Mesodermal cell (in vitro differentiated cells): ENCODE results near the gene GRAMD1B.

Experiments
- H3K27ac ChIP-seq: 2 replicates; pipeline ENCODE4 v1.7.0; 2013; ENCODE audit warnings: mild to moderate bottlenecking, low read depth, low read length, moderate library complexity; ENCODE audit not compliant: severe bottlenecking
- H3K36me3 ChIP-seq: 2 replicates; pipeline ENCODE4 v1.7.1; 2013; ENCODE audit warnings: mild to moderate bottlenecking, low read length, moderate library complexity; ENCODE audit not compliant: control insufficient read depth, insufficient read depth
- H3K4me1 ChIP-seq: one replicate; pipeline ENCODE4 v1.7.1; 2013; ENCODE audit warnings: mild to moderate bottlenecking, low read length; ENCODE audit not compliant: insufficient read depth, control insufficient read depth, poor library complexity, severe bottlenecking
- H3K4me3 ChIP-seq: 2 replicates; pipeline ENCODE4 v1.7.0; 2013; ENCODE audit warnings: low read length, control low read depth, mild to moderate bottlenecking; ENCODE audit not compliant: insufficient read depth, poor library complexity, severe bottlenecking; ENCODE audit errors: extremely low read depth
- H3K9me3 ChIP-seq: 2 replicates; pipeline ENCODE4 v1.7.1; 2013; ENCODE audit warnings: mild to moderate bottlenecking, low read length, moderate library complexity; ENCODE audit not compliant: control insufficient read depth
- WGBS, 2 experiments: methylation state at CpG; one replicate each; pipeline ENCODE4 v1.1.5; 2013; ENCODE audit warnings: missing lambda C conversion rate in 2 of 2; ENCODE audit not compliant: insufficient coverage in 2 of 2; 5-methylcytosine and 5-hydroxymethylcytosine counted together

GRAMD1B gene

GRCh38 chr11:123523539-123523938 lies 93.5 kb downstream of the GRAMD1B start:
- Histone ChIP-seq H3K27ac (no peak overlapping the region), H3K4me3 (no peak overlapping the region), H3K36me3 (no peaks in the 10 kb centered on the region), H3K4me1 (peaks cover 23% of the 10 kb centered on the region), H3K9me3 (no peaks in the 10 kb centered on the region)
- whole genome bisulfite sequencing, 2 experiments, result 88 to 93% methylated on average over 1 to 2 of the region's 2 CpGs

DNA sequence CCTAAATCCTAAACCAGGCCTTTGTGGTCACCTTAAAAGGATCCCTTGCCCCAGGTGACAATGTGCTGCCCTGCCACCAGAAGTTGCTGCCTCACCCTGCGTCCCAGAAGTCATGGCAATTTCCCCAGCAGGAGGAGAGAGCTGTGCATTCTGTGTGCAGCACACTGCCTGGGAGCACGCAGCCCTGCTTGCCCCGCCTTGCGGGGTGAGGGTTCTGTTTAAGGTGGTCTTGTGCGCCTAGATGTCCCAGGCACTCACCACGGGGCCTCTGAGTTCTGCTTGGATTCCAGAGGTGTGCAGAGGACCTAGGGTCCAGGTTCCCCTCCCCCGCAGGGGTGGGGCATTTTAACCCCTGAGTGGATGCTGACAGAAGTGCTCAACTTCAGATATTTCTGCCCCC lies 95.0 kb downstream of the GRAMD1B start:
- Histone ChIP-seq H3K4me1 (peaks cover 11% of the 10 kb centered on the region), H3K27ac (no peak overlapping the region), H3K9me3 (no peaks in the 10 kb centered on the region), H3K4me3 (no peak overlapping the region), H3K36me3 (no peaks in the 10 kb centered on the region)
- 55 to 70% methylated on average over 6 of the region's 7 CpGs for WGBS, 2 experiments

GRCh38 chr11:123525511-123525918 lies 95.4 kb downstream of the GRAMD1B start:
- no peaks in the 10 kb centered on the region for H3K9me3 ChIP-seq
- WGBS, 2 experiments, result 57 to 65% methylated on average over 5 to 8 of the region's 11 CpGs
- no peak overlapping the region for H3K27ac ChIP-seq
- H3K4me3 ChIP-seq, result no peak overlapping the region
- no peaks in the 10 kb centered on the region for H3K36me3 ChIP-seq
- peaks cover 11% of the 10 kb centered on the region for H3K4me1 ChIP-seq

DNA sequence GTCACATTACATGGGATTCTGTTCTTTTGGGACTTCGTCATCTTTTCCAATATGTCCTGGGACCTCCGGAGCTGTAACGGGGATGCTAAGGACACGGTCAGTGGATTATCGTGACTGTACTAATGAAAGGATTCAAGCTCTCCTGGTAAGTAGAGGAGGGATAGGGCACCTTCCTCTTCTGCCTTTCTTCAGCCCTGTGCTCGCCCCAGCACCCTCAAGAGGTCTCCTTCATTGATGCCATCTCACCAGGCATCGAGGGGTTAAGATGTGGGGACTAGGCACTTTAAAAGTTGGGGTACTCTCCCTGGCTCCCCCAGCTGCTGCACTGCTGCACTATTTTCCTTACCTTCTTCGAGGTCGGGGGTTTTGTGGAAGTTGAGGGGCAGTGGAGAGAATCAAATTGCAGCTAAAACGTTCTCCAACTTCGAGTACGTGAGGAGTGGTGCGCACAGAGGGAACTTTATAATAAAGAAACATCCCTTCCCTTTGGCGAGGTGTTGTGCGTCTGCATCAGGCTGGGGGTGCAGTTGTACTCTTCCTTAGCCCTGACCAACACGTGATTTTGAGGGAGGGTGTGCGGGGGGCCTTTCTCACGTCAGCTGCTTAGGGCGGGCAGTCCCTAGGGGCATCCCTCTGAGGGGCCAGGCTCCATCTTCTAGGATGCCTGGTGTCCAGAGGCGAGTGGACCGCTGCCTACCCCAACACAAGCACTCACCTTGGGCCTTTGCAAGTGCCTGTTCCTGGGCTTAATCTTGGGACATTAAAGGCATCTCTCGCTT lies 96.1 kb downstream of the GRAMD1B start:
- WGBS, 2 experiments, result 86 to 88% methylated on average over 9 to 16 of the region's 22 CpGs
- H3K27ac ChIP-seq, result no peak overlapping the region

DNA sequence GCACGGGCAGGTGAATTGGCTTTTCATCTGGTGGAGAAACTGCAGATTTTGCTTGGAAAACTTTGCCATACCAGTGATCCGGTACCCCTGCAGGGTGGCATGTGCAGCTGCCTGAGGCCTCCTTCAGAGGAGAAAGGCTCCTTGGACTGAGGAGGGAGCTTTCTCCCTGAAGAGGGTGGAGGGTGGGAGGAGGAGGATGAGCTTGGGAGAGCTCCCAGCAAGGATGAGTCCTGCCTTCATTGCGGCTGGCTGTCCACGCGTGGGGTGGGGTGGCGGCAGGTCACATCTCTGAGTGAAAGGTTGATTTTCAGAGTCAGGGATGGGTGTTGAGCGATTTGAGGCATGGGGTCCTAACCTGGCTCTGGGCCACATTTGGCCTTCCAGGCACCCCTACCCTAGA lies 96.8 kb downstream of the GRAMD1B start:
- WGBS, 2 experiments, result 72 to 74% methylated on average over 6 to 7 of the region's 7 CpGs
- Histone ChIP-seq H3K36me3 (no peaks in the 10 kb centered on the region), H3K27ac (no peak overlapping the region)

More for the DNA sequence above, 96.1 kb downstream of the GRAMD1B start:
- H3K9me3 ChIP-seq, result no peaks in the 10 kb centered on the region
- no peaks in the 10 kb centered on the region for H3K36me3 ChIP-seq
- H3K4me3 ChIP-seq, result no peak overlapping the region
- peaks cover 11% of the 10 kb centered on the region for H3K4me1 ChIP-seq

DNA sequence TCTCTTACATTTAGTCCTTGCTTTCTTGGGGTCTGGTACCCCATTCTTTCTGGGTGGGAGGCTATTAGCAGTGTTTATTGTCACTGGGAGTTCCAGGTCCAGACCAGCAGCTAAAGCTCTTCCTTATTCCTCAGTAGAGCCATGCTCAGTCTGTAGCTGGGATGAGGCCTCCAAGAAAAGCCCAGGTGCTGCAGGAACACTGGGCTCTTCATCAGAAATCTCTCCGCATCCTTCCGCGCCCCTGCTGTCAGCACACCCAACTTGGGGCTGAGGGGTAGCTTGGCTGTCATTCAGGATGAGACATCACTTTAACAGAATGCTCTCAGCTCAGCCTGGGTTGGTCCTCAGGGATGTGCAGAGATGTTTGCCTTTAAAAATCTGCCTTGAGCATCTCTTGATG lies 97.5 kb downstream of the GRAMD1B start:
- H3K27ac ChIP-seq, result no peak overlapping the region
- no peaks in the 10 kb centered on the region for H3K9me3 ChIP-seq
- WGBS, 2 experiments, result 86 to 100% methylated on average over 3 of the region's 3 CpGs
- no peak overlapping the region for H3K4me3 ChIP-seq
- H3K4me1 ChIP-seq, result peaks cover 11% of the 10 kb centered on the region
- no peaks in the 10 kb centered on the region for H3K36me3 ChIP-seq

More for the DNA sequence above, 96.8 kb downstream of the GRAMD1B start:
- Histone ChIP-seq H3K9me3 (no peaks in the 10 kb centered on the region), H3K4me1 (peaks cover 11% of the 10 kb centered on the region), H3K4me3 (no peak overlapping the region)

DNA sequence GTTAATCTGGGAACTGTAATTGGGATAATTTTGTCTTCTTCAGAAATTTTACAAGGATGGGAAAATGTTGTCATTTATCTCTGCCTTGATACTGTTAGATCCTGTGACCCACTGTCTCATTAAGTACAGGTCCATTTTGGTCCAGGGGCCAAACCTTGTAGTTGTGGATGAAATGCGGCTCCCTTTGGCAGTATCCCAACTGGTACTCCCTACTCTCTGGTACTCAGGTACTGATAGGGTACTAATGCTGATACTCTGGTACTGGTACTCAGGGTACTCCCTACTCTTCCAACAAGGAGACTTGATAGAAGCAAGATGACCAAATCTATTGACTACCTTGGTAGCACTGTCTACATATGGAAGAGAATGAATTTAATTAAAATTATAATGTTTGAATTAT lies 97.9 kb downstream of the GRAMD1B start:
- Histone ChIP-seq H3K4me1 (peaks cover 11% of the 10 kb centered on the region), H3K4me3 (no peak overlapping the region), H3K27ac (no peak overlapping the region), H3K36me3 (no peaks in the 10 kb centered on the region), H3K9me3 (no peaks in the 10 kb centered on the region)
- no CpG with 5 or more reads among the region's 1 CpG for WGBS, 2 experiments

GRCh38 chr11:123531325-123531724 lies 101.3 kb downstream of the GRAMD1B start:
- 86 to 94% methylated on average over 2 to 6 of the region's 7 CpGs for WGBS, 2 experiments
- no peak overlapping the region for H3K4me3 ChIP-seq
- no peaks in the 10 kb centered on the region for H3K4me1 ChIP-seq
- no peak overlapping the region for H3K27ac ChIP-seq
- no peaks in the 10 kb centered on the region for H3K36me3 ChIP-seq
- H3K9me3 ChIP-seq, result no peaks in the 10 kb centered on the region

DNA sequence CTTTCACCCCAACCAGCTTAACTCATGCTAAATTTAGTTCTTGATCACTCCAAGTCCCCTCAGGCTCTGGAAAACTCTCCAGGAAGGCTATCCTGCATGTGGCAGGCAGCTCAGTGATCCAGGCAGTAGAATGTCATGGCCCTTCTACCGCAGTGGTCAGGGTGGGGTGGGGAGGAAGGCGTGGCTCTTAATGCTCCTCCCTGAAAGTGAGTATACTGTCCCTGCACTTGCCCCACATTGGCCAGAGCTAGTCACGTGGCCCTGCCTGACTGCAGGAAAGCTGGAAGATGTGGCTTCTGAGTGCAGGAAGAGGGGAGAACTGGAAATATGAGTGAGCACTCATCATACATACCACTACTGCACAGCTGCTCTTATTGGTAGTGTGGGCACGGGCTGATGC lies 102.1 kb downstream of the GRAMD1B start:
- H3K4me1 ChIP-seq, result peaks cover 5% of the 10 kb centered on the region
- WGBS, 2 experiments, result 83 to 92% methylated on average over 1 to 3 of the region's 4 CpGs
- no peak overlapping the region for H3K27ac ChIP-seq
- no peaks in the 10 kb centered on the region for H3K36me3 ChIP-seq
- H3K9me3 ChIP-seq, result no peaks in the 10 kb centered on the region
- H3K4me3 ChIP-seq, result no peak overlapping the region

DNA sequence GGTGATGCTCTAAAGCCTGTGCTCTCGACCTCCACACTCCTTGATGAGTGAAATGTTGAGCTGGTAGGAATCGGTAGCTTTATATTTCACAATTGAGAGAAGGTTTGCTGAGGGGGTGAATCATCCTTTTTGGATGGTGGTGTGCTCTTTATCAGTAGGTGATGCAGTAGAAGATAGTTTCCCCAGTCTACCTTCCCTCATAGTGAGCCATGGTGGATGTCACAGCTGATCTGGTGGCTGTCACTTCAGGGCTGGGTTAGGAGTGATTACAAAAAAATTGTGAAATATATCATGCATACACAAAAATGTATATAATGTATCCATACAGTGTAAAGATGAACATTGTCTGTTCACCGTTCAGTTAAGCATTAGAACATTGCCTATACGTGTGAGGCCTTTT lies 105.3 kb downstream of the GRAMD1B start:
- no peaks in the 10 kb centered on the region for H3K36me3 ChIP-seq
- H3K9me3 ChIP-seq, result no peaks in the 10 kb centered on the region
- 100% methylated on average over 1 to 3 of the region's 4 CpGs for WGBS, 2 experiments
- H3K4me3 ChIP-seq, result no peak overlapping the region
- H3K27ac ChIP-seq, result no peak overlapping the region
- peaks cover 5% of the 10 kb centered on the region for H3K4me1 ChIP-seq

GRCh38 chr11:123536690-123537437 lies 106.8 kb downstream of the GRAMD1B start:
- no peak overlapping the region for H3K27ac ChIP-seq
- 91 to 100% methylated on average over 1 of the region's 2 CpGs for WGBS, 2 experiments
- peaks cover 5% of the 10 kb centered on the region for H3K4me1 ChIP-seq
- no peaks in the 10 kb centered on the region for H3K9me3 ChIP-seq
- H3K4me3 ChIP-seq, result no peak overlapping the region
- H3K36me3 ChIP-seq, result no peaks in the 10 kb centered on the region
